Activated T-helper 17 cell treated with anti-CD3 and anti-CD28 coated beads, Interleukin-2, amount 50 U/mL, for 72 hours (primary cell): ENCODE results near the gene HCN4. TPM values are rescaled to one million over a fixed set of nuclear protein-coding genes. Genes with fewer than 3 reads are reported as not detected.

Experiments
- ATAC-seq: fragments of 150-1000 bp; cut with Tn5 transposase; replicated peaks from 2 replicates; pipeline ENCODE4 v1.10.0; 2021; ENCODE audit warnings: mild to moderate bottlenecking, moderate library complexity
- H3K27ac Mint-ChIP-seq: one replicate; pipeline ENCODE4 v1.8.0; 2022; ENCODE audit warnings: mixed read lengths
- H3K27me3 Mint-ChIP-seq: one replicate; pipeline ENCODE4 v1.8.0; 2022; ENCODE audit warnings: mixed read lengths
- H3K36me3 Mint-ChIP-seq: one replicate; pipeline ENCODE4 v1.8.0; 2022; ENCODE audit warnings: low read depth, mild to moderate bottlenecking, mixed read lengths
- H3K4me1 Mint-ChIP-seq: one replicate; pipeline ENCODE4 v1.8.0; 2022; ENCODE audit warnings: mixed read lengths
- H3K4me3 Mint-ChIP-seq: one replicate; pipeline ENCODE4 v1.8.0; 2022; ENCODE audit warnings: mild to moderate bottlenecking, mixed read lengths
- H3K9me3 Mint-ChIP-seq: one replicate; pipeline ENCODE4 v1.8.0; 2022; ENCODE audit warnings: mixed read lengths
- total RNA-seq, 2 donors: library from RNA; stranded (reverse); gene quantifications; one replicate each; pipeline ENCODE4 v1.2.3, GENCODE V29; 2022

The HCN4 gene
- total RNA-seq, 2 donors from 2014 or later = not detected

DNA sequence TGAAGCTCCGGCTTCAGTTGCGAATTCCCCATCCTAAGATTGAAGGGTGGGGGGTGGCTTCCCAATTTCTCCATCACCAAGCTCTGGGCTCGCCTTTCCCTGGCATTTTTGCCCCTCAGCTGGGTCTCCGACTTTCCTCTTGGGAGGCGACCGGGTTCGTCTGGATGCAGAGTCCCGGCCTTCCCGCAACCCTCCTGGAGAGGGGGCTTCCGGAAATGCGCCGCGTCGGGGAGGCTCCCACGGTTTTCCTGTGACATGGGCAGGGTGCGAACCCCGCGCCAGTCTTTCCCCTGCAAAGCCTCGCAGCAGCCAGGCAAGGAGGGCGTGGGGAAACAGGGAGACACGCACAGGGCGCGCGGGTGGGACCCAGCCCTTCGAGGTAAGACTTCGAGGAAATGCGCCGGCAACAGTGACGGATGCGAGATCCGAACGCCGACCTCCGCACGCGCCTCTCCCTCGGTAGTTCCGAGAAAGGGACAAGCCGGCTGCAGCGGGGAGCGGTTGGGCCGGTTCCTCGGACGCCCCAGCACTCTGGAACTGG lies 466 bp upstream of the HCN4 start:
- Mint-ChIP-seq H3K36me3 (no peaks in the 10 kb centered on the region), H3K4me3 (no peak overlapping the region), H3K9me3 (no peaks in the 10 kb centered on the region), H3K27me3 (peaks cover 45% of the 10 kb centered on the region), H3K4me1 (no peaks in the 10 kb centered on the region), H3K27ac (no peak overlapping the region)
- no peak for ATAC-seq

GRCh38 chr15:73367624-73368300 lies 996 bp downstream of the HCN4 start:
- Mint-ChIP-seq H3K9me3 (no peaks in the 10 kb centered on the region), H3K27ac (no peak overlapping the region), H3K4me3 (no peak overlapping the region), H3K27me3 (peaks cover 48% of the 10 kb centered on the region), H3K36me3 (no peaks in the 10 kb centered on the region), H3K4me1 (no peaks in the 10 kb centered on the region)
- no peak for ATAC-seq

- Mint-ChIP-seq H3K4me3 (peak overlapping the region; percentile 15), H3K4me1 (no peaks in the 10 kb centered on the region), H3K36me3 (no peaks in the 10 kb centered on the region), H3K9me3 (no peaks in the 10 kb centered on the region), H3K27me3 (peaks cover 51% of the 10 kb centered on the region), H3K27ac (no peak overlapping the region)
- ATAC-seq = no peak
Measured at GRCh38 chr15:73366766-73367623, 1.8 kb downstream of the HCN4 start.

GRCh38 chr15:73364070-73364469 lies 4.7 kb downstream of the HCN4 start:
- H3K9me3 Mint-ChIP-seq = no peaks in the 10 kb centered on the region
- no peak overlapping the region for H3K27ac Mint-ChIP-seq

GRCh38 chr15:73362900-73363299 lies 5.9 kb downstream of the HCN4 start:
- Mint-ChIP-seq H3K4me1 (no peaks in the 10 kb centered on the region), H3K9me3 (no peaks in the 10 kb centered on the region), H3K27ac (no peak overlapping the region), H3K27me3 (peaks cover 37% of the 10 kb centered on the region), H3K4me3 (no peak overlapping the region), H3K36me3 (no peaks in the 10 kb centered on the region)
- no peak for ATAC-seq

More at GRCh38 chr15:73364070-73364469, 4.7 kb downstream of the HCN4 start:
- H3K36me3 Mint-ChIP-seq = no peaks in the 10 kb centered on the region
- no peak for ATAC-seq
- H3K4me3 Mint-ChIP-seq = no peak overlapping the region
- peaks cover 29% of the 10 kb centered on the region for H3K27me3 Mint-ChIP-seq
- H3K4me1 Mint-ChIP-seq = no peaks in the 10 kb centered on the region

DNA sequence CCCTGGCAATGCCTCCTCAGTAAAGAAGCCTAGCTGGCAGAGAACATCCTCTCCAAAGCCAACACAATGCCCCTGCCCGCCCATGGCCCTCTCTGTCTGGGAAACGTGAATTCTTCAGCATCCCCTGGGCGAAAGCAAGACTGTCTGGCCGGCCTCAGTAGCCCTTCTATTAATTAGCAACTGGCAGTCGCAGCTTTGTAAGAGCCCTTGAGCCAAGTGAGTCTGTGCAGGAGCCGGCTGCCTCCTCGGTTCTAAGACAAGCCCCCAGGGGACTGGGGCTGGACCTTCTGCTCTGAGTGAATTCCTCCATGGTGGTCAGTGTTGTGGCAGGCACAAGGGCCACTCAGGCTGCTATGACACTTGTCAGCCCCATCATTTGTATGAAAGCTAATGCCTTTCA lies 7.4 kb downstream of the HCN4 start:
- no peak for ATAC-seq
- no peak overlapping the region for H3K27ac Mint-ChIP-seq
- H3K9me3 Mint-ChIP-seq = no peaks in the 10 kb centered on the region
- no peaks in the 10 kb centered on the region for H3K4me1 Mint-ChIP-seq
- H3K36me3 Mint-ChIP-seq = no peaks in the 10 kb centered on the region
- H3K4me3 Mint-ChIP-seq = no peak overlapping the region
- H3K27me3 Mint-ChIP-seq = peaks cover 35% of the 10 kb centered on the region

DNA sequence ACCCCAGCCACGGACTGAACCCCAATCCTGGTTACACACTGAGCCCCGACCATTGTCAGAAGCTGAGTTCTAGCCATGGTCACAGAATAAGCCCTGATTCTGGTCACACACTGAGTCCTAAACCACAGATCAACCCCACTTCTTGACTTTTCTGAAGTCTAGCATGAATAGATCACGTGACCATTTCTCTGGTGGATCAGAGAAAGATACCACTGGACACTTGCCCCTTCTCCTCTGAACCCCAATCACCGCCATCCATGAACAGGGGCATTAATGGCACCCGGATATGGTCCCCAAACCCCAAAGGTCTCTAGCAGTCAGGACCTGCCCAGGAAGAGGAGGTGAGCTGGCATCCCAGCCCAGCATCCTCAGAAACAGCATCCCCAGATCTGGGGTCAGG lies 9.1 kb downstream of the HCN4 start:
- no peak for ATAC-seq
- Mint-ChIP-seq H3K4me1 (no peaks in the 10 kb centered on the region), H3K27ac (no peak overlapping the region), H3K36me3 (no peaks in the 10 kb centered on the region), H3K4me3 (no peak overlapping the region), H3K27me3 (peaks cover 25% of the 10 kb centered on the region), H3K9me3 (no peaks in the 10 kb centered on the region)

GRCh38 chr15:73357999-73358665 lies 10.6 kb downstream of the HCN4 start:
- Mint-ChIP-seq H3K27ac (no peak overlapping the region), H3K4me1 (no peaks in the 10 kb centered on the region), H3K4me3 (no peak overlapping the region), H3K36me3 (no peaks in the 10 kb centered on the region), H3K27me3 (peaks cover 20% of the 10 kb centered on the region), H3K9me3 (no peaks in the 10 kb centered on the region)
- ATAC-seq = no peak

GRCh38 chr15:73355612-73356265 lies 13.0 kb downstream of the HCN4 start:
- Mint-ChIP-seq H3K4me3 (no peak overlapping the region), H3K27ac (no peak overlapping the region), H3K27me3 (peaks cover 16% of the 10 kb centered on the region), H3K9me3 (no peaks in the 10 kb centered on the region), H3K4me1 (no peaks in the 10 kb centered on the region), H3K36me3 (no peaks in the 10 kb centered on the region)
- ATAC-seq = no peak

GRCh38 chr15:73354241-73354640 lies 14.5 kb downstream of the HCN4 start:
- H3K4me1 Mint-ChIP-seq = no peaks in the 10 kb centered on the region
- no peaks in the 10 kb centered on the region for H3K9me3 Mint-ChIP-seq
- no peak overlapping the region for H3K27ac Mint-ChIP-seq
- H3K36me3 Mint-ChIP-seq = no peaks in the 10 kb centered on the region
- peaks cover 16% of the 10 kb centered on the region for H3K27me3 Mint-ChIP-seq
- ATAC-seq = no peak
- no peak overlapping the region for H3K4me3 Mint-ChIP-seq

GRCh38 chr15:73353734-73354133 lies 15.0 kb downstream of the HCN4 start:
- no peaks in the 10 kb centered on the region for H3K4me1 Mint-ChIP-seq
- no peaks in the 10 kb centered on the region for H3K9me3 Mint-ChIP-seq
- no peak for ATAC-seq
- H3K27ac Mint-ChIP-seq = no peak overlapping the region
- peaks cover 13% of the 10 kb centered on the region for H3K27me3 Mint-ChIP-seq
- H3K36me3 Mint-ChIP-seq = no peaks in the 10 kb centered on the region
- H3K4me3 Mint-ChIP-seq = no peak overlapping the region

DNA sequence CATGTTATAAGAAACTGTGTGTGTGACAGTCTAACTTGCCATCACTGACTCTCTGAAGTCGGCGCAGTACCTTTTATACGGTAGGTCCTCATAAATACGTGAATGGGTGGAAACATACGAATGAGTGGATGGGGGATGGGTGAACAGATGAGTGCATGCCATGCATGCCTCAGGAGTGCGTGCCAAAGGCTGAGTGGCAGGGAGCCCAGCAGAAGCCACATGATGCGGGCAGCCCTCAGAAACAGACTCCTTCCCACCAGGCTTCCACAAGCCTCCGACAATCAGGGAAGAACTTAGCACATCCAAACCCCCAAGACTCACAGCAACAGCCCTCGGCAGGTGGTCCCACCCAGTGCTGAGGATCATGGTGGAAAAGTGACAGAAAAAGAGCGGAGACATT lies 16.7 kb downstream of the HCN4 start:
- H3K9me3 Mint-ChIP-seq = no peaks in the 10 kb centered on the region
- H3K4me1 Mint-ChIP-seq = no peaks in the 10 kb centered on the region
- peaks cover 12% of the 10 kb centered on the region for H3K27me3 Mint-ChIP-seq
- ATAC-seq = no peak
- H3K36me3 Mint-ChIP-seq = no peaks in the 10 kb centered on the region
- H3K4me3 Mint-ChIP-seq = no peak overlapping the region
- no peak overlapping the region for H3K27ac Mint-ChIP-seq

DNA sequence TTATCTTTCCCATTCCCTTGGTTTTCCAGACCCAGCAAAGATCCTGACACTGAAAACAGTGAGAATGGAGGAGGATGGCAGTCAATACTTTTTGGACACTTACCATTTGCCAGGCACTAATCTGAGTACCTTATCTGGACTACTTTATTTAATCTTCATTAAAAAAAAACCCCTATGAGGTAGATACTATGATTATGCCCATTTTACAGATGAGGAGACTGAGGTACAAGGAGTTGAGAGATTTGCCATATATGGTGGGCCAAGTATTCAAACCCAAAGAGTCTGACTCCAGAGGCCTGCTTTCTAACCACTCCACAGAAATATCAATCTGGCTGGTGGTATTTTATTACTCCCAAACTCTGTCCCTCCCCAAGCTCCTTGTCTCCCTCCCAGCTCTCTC lies 19.6 kb downstream of the HCN4 start:
- no peak for ATAC-seq
- no peaks in the 10 kb centered on the region for H3K9me3 Mint-ChIP-seq
- no peaks in the 10 kb centered on the region for H3K4me1 Mint-ChIP-seq
- H3K4me3 Mint-ChIP-seq = no peak overlapping the region
- H3K27ac Mint-ChIP-seq = no peak overlapping the region
- H3K27me3 Mint-ChIP-seq = peaks cover 11% of the 10 kb centered on the region
- H3K36me3 Mint-ChIP-seq = no peaks in the 10 kb centered on the region

DNA sequence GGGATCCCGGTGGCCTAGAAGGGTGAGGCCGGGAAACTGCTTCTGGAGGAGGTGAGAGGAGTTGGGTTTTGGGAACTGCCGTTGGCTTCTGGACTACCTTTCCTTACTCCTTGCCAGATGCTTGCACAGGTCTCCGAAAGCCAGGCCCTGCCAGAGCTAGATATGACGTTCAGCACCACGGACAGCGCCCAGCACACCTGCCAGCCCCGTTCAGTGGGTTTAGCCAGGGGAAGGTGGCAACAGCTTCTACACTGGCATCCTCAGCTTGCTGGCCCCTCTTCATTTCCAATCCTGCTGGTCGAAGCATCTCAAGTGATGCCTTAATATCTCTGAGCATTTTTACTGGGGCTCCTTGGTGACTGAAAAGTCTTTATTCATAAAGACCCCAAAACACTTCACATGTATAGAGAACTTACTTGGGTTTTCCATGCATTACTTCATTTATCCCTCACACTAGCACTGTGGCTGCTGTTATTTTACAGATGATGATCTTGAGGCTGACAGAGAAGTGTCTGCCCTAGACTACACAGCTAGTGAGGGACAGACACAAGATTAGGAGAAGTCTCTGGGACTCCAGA lies 21.9 kb downstream of the HCN4 start:
- no peaks in the 10 kb centered on the region for H3K4me1 Mint-ChIP-seq
- ATAC-seq = peak; percentile 60
- peaks cover 21% of the 10 kb centered on the region for H3K27me3 Mint-ChIP-seq
- no peak overlapping the region for H3K27ac Mint-ChIP-seq
- H3K36me3 Mint-ChIP-seq = no peaks in the 10 kb centered on the region
- H3K4me3 Mint-ChIP-seq = no peak overlapping the region
- H3K9me3 Mint-ChIP-seq = peaks cover 13% of the 10 kb centered on the region
